Left renal pelvis (tissue), 4 donors: ENCODE data around the gene NEDD8. TPM values are rescaled to one million over a fixed set of nuclear protein-coding genes. Genes with fewer than 3 reads are reported as not detected.

Experiments
- DNase-seq, 4 donors: peaks; one replicate each; pipeline ENCODE4 v3.0.0-alpha.2; 2013; ENCODE audit warnings: low read depth in 4 of 4, low spot score in 3 of 4
- polyA plus RNA-seq, 4 donors: library from polyadenylated mRNA; unstranded; fragments of 120-200 nt; gene quantifications; one replicate each; pipeline ENCODE4 v1.2.1, GENCODE V29; 2013; ENCODE audit not compliant: insufficient read length in 4 of 4

The NEDD8 gene
- polyA plus RNA-seq, 4 donors = 189 to 230 (median 217) TPM

GRCh38 chr14:24182110-24182882 lies 49.9 kb downstream of the NEDD8 start:
- DNase-seq = no peak

DNA sequence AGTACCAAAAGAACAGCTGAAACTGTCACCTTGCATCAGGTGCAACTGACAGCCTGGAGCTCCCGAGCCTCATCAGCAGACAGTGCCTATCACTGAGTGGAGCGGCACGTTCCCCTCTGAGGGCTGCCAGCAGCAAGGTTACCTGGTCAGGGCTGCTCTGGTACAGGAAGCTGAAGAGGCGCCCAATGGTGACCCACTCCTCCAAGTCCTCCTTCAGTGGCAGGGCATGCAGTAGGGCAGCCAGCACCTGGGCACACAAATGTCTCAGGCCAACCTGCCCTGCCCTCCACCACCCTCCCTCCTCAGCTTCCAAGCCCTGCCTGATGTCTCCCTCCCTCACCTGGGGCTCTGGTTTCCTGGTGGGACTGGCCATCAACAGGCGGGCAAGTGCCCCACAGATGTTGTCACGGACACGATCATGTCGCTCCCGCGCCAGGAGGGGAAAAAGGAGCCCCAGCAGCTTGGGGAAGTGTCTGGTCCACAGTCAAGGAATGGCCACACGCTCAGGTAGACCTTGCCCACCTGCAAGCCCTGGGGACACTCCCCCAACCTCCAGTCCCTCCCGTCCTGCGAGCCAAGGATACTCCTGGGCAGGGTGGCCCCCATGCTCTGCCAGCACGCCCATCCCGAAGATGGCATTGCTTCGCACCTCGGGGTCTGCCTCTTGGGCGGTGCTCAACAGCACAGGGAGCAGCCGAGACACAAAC lies 50.6 kb downstream of the NEDD8 start:
- DNase-seq = no peak

DNA sequence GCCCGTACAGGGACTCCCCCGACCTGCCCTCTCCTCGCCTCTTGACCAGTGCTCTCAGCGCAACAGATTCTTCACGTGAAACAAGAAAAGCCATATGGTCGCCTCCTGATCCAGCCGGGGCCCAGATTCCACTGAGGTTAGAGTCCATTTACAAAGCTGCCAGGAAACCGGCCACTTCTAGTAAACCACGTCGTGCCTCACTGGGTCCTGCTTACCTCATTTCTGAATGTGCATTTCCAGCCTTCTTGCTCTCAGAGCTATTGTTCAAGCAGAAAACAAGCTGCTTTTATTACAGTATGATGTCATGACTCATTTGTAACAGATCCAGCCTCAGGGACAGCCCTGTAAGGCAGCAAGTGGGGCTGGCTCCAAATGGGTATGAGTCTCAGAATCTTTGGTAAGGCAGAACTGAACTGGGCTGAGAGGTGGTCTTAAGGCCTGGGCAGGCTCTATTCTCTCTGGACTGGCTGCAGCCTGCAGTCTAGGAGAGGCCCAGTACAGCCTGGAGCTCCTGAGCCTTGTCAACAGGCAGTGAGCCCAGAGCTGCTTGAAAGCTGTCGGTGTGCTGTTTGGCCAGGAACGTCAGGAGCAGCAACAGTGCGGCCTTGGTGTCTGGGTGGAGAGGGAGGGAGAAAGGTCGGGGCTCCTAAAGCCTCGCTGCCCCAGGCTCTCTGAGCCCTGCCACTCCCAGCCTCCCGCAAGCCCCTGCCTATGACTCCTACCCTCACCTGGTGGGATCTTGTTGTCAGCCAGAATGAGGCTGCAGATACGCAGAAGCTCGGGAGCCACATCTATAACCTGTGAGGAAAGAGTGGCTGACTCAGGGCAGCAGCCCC lies 52.0 kb downstream of the NEDD8 start:
- peak in 1 of 4 donors; percentile 53 for DNase-seq

DNA sequence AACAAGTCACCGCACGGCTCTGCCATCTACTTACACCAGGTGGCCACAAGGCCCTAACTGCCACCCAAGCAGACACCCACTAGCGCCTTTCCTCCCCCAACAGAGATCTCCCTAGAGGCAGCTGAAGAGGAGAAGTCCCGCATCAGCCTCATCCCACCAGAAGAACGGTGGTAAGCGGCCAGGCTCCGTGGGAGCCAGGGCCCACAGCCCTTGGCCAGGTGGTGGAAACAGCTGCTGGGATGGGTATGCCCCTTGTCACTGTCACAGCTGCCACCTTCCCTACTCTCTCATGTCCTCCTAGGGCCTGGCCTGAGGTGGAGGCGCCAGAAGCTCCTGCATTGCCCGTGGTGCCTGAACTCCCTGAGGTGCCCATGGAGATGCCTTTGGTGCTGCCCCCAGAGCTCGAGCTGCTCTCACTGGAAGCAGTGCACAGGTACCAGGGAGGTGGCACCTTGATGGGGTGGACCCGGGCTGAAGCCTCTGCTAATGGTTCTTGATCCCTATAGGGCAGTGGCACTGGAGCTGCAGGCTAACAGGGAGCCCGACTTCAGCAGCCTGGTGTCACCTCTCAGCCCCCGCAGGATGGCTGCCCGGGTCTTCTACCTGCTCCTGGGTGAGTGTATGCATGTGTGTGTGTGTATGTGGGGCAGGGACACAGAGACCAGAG lies 52.7 kb downstream of the NEDD8 start:
- no peak for DNase-seq

DNA sequence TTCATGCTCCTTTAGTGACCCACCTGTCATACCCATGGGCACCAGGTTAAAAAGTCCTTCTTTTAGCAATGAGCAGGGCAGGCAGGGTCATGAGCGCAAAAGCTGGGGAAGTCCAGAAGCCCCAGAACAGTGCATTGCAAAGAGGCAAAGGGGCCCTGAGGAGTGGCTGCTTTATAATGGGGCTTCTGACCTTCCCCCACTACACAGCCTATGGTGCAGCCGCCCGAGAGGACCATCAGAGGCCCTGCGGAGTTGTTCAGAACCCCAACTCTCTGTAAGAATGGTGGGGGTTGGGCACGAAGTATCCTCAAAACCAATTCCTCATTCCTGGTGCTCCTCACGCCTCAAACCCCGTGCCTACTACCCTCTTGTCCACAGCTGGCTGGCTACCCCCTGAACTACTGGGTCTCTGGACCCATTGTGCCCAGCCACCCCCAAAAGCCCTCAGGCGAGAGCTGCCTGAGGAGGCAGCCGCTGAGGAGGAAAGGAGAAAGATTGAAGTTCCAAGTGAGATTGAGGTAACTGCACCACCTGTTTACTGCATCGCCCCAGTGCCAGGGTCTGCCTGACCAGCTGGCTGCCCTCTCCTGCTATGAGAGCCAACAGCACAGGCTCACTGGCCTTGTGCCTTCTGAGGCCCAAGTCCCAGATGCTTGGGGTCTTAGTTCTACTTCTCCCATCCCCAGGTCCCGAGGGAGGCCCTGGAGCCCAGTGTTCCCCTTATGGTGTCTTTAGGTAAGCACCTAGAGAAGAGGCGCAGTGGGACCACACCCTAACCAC lies 53.6 kb downstream of the NEDD8 start:
- no peak for DNase-seq

- no peak for DNase-seq
Observed at GRCh38 chr14:24177891-24178290, 54.3 kb downstream of the NEDD8 start.

GRCh38 chr14:24177041-24177825 lies 54.9 kb downstream of the NEDD8 start:
- DNase-seq = no peak

DNA sequence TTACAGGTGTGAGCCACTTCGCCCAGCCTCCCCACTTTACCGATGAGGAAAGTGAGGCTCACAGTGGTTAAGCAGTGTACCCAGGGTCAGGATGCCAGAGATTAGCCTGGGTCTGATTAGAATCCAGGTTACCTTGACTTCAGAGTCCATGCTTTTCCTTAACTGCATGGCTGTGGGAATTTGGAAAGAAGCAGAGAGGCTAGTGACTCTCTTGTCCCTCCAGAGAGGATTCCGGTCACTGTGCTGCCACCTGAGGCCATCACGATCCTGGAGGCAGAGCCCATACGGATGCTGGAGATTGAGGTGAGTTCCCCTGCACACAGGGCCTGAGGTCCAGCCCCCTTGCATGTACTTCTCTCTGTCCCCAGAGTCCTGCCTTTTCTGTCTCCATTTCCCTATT lies 55.6 kb downstream of the NEDD8 start:
- no peak for DNase-seq

DNA sequence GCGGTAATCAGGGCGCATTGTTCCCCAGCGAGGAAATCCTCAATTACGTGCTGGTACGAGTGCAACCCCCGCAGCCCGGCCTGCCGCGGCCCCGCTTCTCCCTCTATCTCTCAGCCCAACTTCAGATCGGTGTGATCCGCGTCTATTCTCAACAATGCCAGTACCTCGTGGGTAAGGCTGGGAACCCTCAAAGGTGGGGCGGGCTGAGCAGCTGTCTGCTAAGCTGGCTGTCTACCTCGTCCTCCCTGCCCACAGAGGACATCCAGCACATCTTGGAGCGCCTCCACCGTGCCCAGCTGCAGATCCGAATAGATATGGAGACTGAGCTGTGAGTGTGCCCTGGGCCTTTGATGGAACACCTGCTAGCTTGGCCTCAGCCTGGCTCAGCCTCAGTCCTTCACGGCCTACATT lies 59.3 kb downstream of the NEDD8 start:
- no peak for DNase-seq

DNA sequence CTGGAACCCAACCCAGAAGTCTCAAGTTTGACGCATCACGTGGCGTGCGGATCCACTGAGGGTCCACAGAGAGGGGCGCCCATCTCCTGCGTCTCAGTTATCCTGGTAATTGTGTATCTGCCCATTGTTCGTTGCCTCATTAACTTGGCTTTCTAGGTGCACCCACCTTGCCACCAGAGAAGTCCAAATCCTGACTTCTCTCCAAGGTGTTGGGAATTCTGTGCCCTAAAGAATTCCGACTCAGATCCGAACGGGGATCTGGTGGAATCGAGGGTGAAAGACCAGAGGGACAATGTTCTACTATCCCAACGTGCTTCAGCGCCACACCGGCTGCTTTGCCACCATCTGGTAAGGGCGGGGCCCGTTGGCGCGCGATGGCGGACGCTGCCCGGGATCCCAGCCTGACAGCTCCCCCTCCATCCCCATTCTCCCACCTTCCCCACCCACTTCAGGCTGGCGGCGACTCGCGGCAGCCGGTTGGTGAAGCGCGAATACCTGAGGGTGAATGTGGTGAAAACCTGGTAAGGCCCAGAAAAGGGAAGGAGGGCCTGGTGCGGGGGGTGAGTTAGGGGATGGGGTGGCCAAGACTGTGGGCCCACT lies 59.8 kb downstream of the NEDD8 start:
- no peak for DNase-seq

DNA sequence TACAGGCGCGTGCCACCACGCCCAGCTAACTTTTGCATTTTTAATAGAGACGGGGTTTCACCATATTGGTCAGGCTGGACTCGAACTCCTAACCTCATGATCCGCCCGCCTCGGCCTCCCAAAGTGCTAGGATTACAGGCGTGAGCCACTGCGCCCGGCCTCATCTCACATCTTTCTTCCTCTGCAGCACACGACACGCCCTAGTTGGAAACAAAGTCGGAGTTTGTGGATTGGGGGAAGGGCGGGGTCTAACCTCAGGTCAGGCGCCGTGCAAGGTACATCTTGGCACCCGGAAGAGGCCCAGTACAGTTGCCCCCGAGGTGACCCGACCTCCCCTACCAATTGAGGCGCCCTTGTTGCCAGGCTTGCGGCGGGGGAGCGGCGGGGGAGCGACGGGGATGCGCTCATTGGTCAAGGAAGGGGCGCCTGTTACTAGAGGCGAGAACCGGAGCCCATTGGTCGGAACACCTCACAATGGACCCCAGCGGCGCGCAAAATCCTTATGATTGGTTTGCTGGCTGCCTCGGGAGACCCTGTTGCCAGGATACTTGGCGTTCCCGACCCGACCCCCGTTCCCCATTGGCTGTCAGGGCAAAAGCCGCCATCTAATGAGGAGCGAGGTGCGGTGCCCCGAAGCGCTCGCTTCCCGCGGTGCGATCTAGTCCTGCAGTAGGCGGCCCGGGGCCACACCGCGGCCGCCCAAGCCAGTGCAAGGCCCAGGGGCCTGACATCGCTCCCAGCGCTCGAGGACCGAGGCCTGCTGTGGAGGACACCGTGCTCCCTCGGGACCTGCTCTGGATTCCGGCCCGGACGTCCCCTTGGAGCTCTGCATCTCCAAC lies 60.5 kb downstream of the NEDD8 start, which contains the start of gene REC8:
Gene REC8 (plus strand): TSS at position 659 of the 839 bp plus-strand sequence. CDS start 473 bp downstream, outside the sequence.
- DNase-seq = peak; percentile 76 to 93 (median 82)

DNA sequence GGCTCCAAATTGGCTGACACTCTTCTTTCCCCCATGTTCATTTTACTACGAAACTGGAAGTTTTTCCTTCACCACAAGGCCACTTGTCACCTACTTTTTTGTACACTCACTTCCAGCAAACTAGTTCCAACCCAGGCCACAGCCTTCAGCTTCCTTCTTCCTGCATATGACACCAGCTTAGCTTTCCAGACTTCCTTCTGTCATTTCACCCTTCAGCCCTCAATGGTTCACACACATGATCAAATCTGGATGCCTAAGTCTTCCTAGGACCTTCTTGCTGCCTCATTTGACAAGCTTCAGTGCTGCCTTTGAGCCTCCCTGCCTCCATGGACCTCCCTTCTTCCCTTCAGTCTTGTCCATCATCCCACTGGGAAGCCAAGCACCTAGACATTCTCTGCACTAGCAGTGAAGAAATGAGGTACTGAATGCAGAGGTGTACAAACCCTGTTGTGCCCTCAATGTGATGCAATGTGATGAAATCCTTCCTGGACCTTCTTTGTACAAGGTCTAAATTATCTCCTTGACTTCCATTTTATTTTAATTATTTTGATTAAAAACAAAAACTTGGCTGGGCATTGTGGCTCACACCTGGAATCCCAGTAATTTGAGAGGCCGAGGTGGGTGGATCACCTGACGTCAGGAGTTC lies 64.6 kb downstream of the NEDD8 start:
- DNase-seq = no peak

Other genes starting within 250 kb of the NEDD8 start
- gene DHRS4L2, start 243.4 kb downstream of the NEDD8 start, polyA plus RNA-seq = 10 to 100 TPM; 27.6 to 52.8 (median 31.4) TPM
- gene CARMIL3, start 180.4 kb downstream of the NEDD8 start, polyA plus RNA-seq = 1 to 10 TPM; 1.2 to 2.0 (median 1.8) TPM
- gene CPNE6, start 160.8 kb downstream of the NEDD8 start, polyA plus RNA-seq = not detected
- 10 to 100 TPM in 3 of 4 donors, 1 to 10 TPM in 1; 7.7 to 31.0 (median 24.0) TPM for gene PCK2, start 138.1 kb downstream of the NEDD8 start, polyA plus RNA-seq
- gene DCAF11, start 117.6 kb downstream of the NEDD8 start, polyA plus RNA-seq = 10 to 100 TPM; 41.2 to 90.6 (median 73.0) TPM
- 1 to 10 TPM in 3 of 4 donors, under 1 TPM in 1; 0.59 to 4.1 (median 2.1) TPM for gene NRL, start 117.4 kb downstream of the NEDD8 start, polyA plus RNA-seq
- 1 to 10 TPM in 1 of 4 donors, under 1 TPM in 3; 0.55 to 1.6 (median 0.79) TPM for gene FITM1, start 101.7 kb downstream of the NEDD8 start, polyA plus RNA-seq
- 100 to 1,000 TPM; 131 to 226 (median 197) TPM for gene PSME1, start 96.2 kb downstream of the NEDD8 start, polyA plus RNA-seq
- gene EMC9, start 90.8 kb downstream of the NEDD8 start, polyA plus RNA-seq = 10 to 100 TPM in 3 of 4 donors, 1 to 10 TPM in 1; 9.7 to 21.4 (median 19.4) TPM
- 100 to 1,000 TPM; 134 to 185 (median 166) TPM for gene PSME2, start 85.8 kb downstream of the NEDD8 start, polyA plus RNA-seq
- gene RNF31, start 84.9 kb downstream of the NEDD8 start, polyA plus RNA-seq = 10 to 100 TPM; 44.8 to 59.8 (median 47.4) TPM
- 10 to 100 TPM; 46.1 to 68.1 (median 57.0) TPM for gene IRF9, start 71.1 kb downstream of the NEDD8 start, polyA plus RNA-seq
- 100 to 1,000 TPM in 1 of 4 donors, 10 to 100 TPM in 3; 28.0 to 100 (median 57.9) TPM for gene REC8, start 60.3 kb downstream of the NEDD8 start, polyA plus RNA-seq
- gene IPO4, start 43.6 kb downstream of the NEDD8 start, polyA plus RNA-seq = 10 to 100 TPM; 19.8 to 39.5 (median 31.0) TPM
- 10 to 100 TPM; 32.9 to 43.7 (median 35.4) TPM for gene TM9SF1, start 36.9 kb downstream of the NEDD8 start, polyA plus RNA-seq
- 10 to 100 TPM in 1 of 4 donors, 1 to 10 TPM in 3; 4.2 to 12.0 (median 5.6) TPM for gene TSSK4, start 26.7 kb downstream of the NEDD8 start, polyA plus RNA-seq
- 10 to 100 TPM; 27.8 to 58.4 (median 52.0) TPM for gene CHMP4A, start 18.9 kb downstream of the NEDD8 start, polyA plus RNA-seq
- 10 to 100 TPM in 3 of 4 donors, 1 to 10 TPM in 1; 8.3 to 16.9 (median 11.3) TPM for gene MDP1, start 16.3 kb downstream of the NEDD8 start, polyA plus RNA-seq
- 100 to 1,000 TPM in 3 of 4 donors, 10 to 100 TPM in 1; 65.6 to 124 (median 117) TPM for gene GMPR2, start 562 bp upstream of the NEDD8 start, polyA plus RNA-seq
- gene TINF2, start 10.3 kb upstream of the NEDD8 start, polyA plus RNA-seq = 10 to 100 TPM; 57.3 to 62.1 (median 60.1) TPM
- gene TGM1, start 30.8 kb upstream of the NEDD8 start, polyA plus RNA-seq = 1 to 10 TPM; 1.6 to 6.6 (median 2.6) TPM
- gene RABGGTA, start 39.2 kb upstream of the NEDD8 start, polyA plus RNA-seq = 10 to 100 TPM; 19.4 to 28.6 (median 20.3) TPM
- 10 to 100 TPM; 27.8 to 54.8 (median 43.2) TPM for gene DHRS1, start 67.4 kb upstream of the NEDD8 start, polyA plus RNA-seq
- gene NOP9, start 67.5 kb upstream of the NEDD8 start, polyA plus RNA-seq = 10 to 100 TPM; 20.0 to 27.0 (median 25.4) TPM
- 10 to 100 TPM; 20.2 to 28.4 (median 24.5) TPM for gene CIDEB, start 75.6 kb upstream of the NEDD8 start, polyA plus RNA-seq
- 1 to 10 TPM; 1.7 to 4.4 (median 3.0) TPM for gene LTB4R2, start 77.8 kb upstream of the NEDD8 start, polyA plus RNA-seq
- 1 to 10 TPM; 2.1 to 6.5 (median 4.9) TPM for gene LTB4R, start 79.1 kb upstream of the NEDD8 start, polyA plus RNA-seq
- 10 to 100 TPM in 3 of 4 donors, 1 to 10 TPM in 1; 8.4 to 23.3 (median 20.0) TPM for gene ADCY4, start 102.7 kb upstream of the NEDD8 start, polyA plus RNA-seq
- 1 to 10 TPM; 2.3 to 4.3 (median 3.8) TPM for gene RIPK3, start 107.6 kb upstream of the NEDD8 start, polyA plus RNA-seq
- gene NFATC4, start 135.8 kb upstream of the NEDD8 start, polyA plus RNA-seq = 100 to 1,000 TPM in 1 of 4 donors, 10 to 100 TPM in 3; 52.5 to 151 (median 78.2) TPM
- gene NYNRIN, start 166.6 kb upstream of the NEDD8 start, polyA plus RNA-seq = 10 to 100 TPM; 46.0 to 95.5 (median 49.4) TPM
- 1 to 10 TPM; 2.2 to 4.7 (median 2.6) TPM for gene CBLN3, start 197.3 kb upstream of the NEDD8 start, polyA plus RNA-seq
- gene KHNYN, start 197.6 kb upstream of the NEDD8 start, polyA plus RNA-seq = 10 to 100 TPM; 35.8 to 50.0 (median 40.5) TPM
- 10 to 100 TPM; 37.9 to 82.1 (median 52.3) TPM for gene SDR39U1, start 210.4 kb upstream of the NEDD8 start, polyA plus RNA-seq